K562 (cell line): ENCODE data around the gene BMAL1. TPM values are rescaled to one million over a fixed set of nuclear protein-coding genes. Genes with fewer than 3 reads are reported as not detected.

Experiments
- ARID3A ChIP-seq: IDR thresholded peaks from 2 replicates; pipeline ENCODE4 v1.6.1; 2012; ENCODE audit warnings: low read depth, low read length, improper control_type of control experiment, borderline replicate concordance
- BRD9 ChIP-seq: fragments of 450-650 bp; IDR thresholded peaks from 2 replicates; pipeline ENCODE4 v1.6.1; 2018; ENCODE audit warnings: low read depth; ENCODE audit not compliant: partially characterized antibody
- ELF1 ChIP-seq: fragments of 200-800 bp; sonication (Bioruptor generic); IDR thresholded peaks from 2 replicates; pipeline ENCODE4 v1.6.1; 2016; ENCODE audit warnings: missing genetic modification characterization, missing compliant biosample characterization
- KAT2B ChIP-seq: IDR thresholded peaks from one replicate; pipeline ENCODE4 v1.6.1; 2012; ENCODE audit warnings: low read depth, mild to moderate bottlenecking, control low read depth, inconsistent platforms, low read length, moderate library complexity
- KDM5B ChIP-seq: fragments of 200-600 bp; sonication (generic); IDR thresholded peaks from 2 replicates; pipeline ENCODE4 v1.6.1; 2012; ENCODE audit warnings: low read depth, mild to moderate bottlenecking, moderate library complexity, low read length, control low read depth, inconsistent platforms; ENCODE audit not compliant: insufficient replicate concordance
- MAZ ChIP-seq, 2 experiments: fragments of 450-650 bp in 1 of 2; sonication (generic) in 1 of 2; formaldehyde crosslinking; IDR thresholded peaks in 1 of 2; conservative IDR thresholded peaks in 1 of 2; 2 replicates each; pipeline versions ENCODE4 v1.4.0 to v1.5.0; 2020; ENCODE audit warnings: mild to moderate bottlenecking in 1 of 2, missing genetic modification reagents in 1 of 2
- PATZ1 ChIP-seq: fragments of 250-450 bp; sonication (Bioruptor Pico); IDR thresholded peaks from 2 replicates; pipeline ENCODE4 v1.5.0; 2020; ENCODE audit warnings: mild to moderate bottlenecking, borderline replicate concordance
- RAD51 ChIP-seq: fragments of 450-650 bp; IDR thresholded peaks from 2 replicates; pipeline ENCODE4 v1.7.1; 2016; ENCODE audit warnings: low read depth, mild to moderate bottlenecking, borderline replicate concordance
- ZBTB12 ChIP-seq: fragments of 250-450 bp; sonication (Bioruptor Pico); IDR thresholded peaks from 2 replicates; pipeline ENCODE4 v1.4.0; 2020
- ZMIZ1 ChIP-seq, 2 experiments: fragments of 150-350 bp in 1 of 2; IDR thresholded peaks; 2 replicates each; pipeline ENCODE4 v1.6.1; 2012 to 2016; ENCODE audit warnings: low read depth in 2 of 2, low read length in 2 of 2, mild to moderate bottlenecking in 1 of 2, moderate library complexity in 1 of 2
- ZNF324 ChIP-seq: fragments of 250-450 bp; sonication (Bioruptor Pico); IDR thresholded peaks from 2 replicates; pipeline ENCODE4 v1.4.0; 2020; ENCODE audit warnings: mild to moderate bottlenecking
- ZNF561 ChIP-seq: fragments of 450-650 bp; formaldehyde crosslinking; conservative IDR thresholded peaks from 2 replicates; pipeline ENCODE4 v1.4.0; 2020; ENCODE audit warnings: mild to moderate bottlenecking, moderate library complexity
- ZNF717 ChIP-seq: fragments of 250-450 bp; sonication (Bioruptor Pico); IDR thresholded peaks from 2 replicates; pipeline ENCODE4 v1.5.0; 2021
- ZNF785 ChIP-seq: fragments of 250-450 bp; sonication (Bioruptor Pico); IDR thresholded peaks from 2 replicates; pipeline ENCODE4 v1.4.0; 2020; ENCODE audit warnings: mild to moderate bottlenecking
- polyA plus RNA-seq, 8 experiments: library from polyadenylated mRNA; depleted of rRNA in 4 of 8; stranded (reverse) in 5 of 8; unstranded in 3 of 8; fragments of >200 nt; fragmentation: Nextera tagmentation in 2 of 8; fragmentation: Illumina TruSeq in 1 of 8; extraction: Ambion mirVana in 2 of 8; extraction: Trizol in 1 of 8; gene quantifications; 2 replicates each; pipeline versions ENCODE4 v1.2.1 to v1.2.3, GENCODE V29; 2011 to 2014; ENCODE audit warnings: inconsistent platforms in 1 of 8, missing spikeins in 1 of 8
- total RNA-seq, 7 experiments: library from RNA; depleted of rRNA in 6 of 7; stranded (reverse); fragments of >200 nt in 6 of 7; fragmentation: Illumina TruSeq in 2 of 7; extraction: Trizol in 2 of 7; gene quantifications; 2 replicates each; pipeline versions ENCODE4 v1.2.1 to v1.2.3, GENCODE V29; 2011 to 2021; ENCODE audit warnings: low replicate concordance in 1 of 7

BMAL1 gene
- total and polyA plus RNA-seq, 9 of the 15 experiments (the other 6 are each of a cell fraction or from before 2014, with no cell fraction given) = 0.14 to 2.4 (median 0.64) TPM

GRCh38 chr11:13391217-13391616 lies 113.6 kb downstream of the BMAL1 start (continued):
- TF ChIP-seq ZMIZ1 (IDR thresholded peaks at IDR 0.05; ENCODE audit: low read depth in 2 of 2, low read length in 2 of 2) = no peak
- no peak for TF ChIP-seq MAZ (CRISPR knock-in tag; conservative IDR thresholded peaks at IDR 0.05 in 1 of 2, IDR thresholded peaks at IDR 0.05 in 1 of 2)
- TF ChIP-seq ELF1 (tag) = no peak
- no peak for TF ChIP-seq BRD9
- no peak for TF ChIP-seq ZNF717 (CRISPR knock-in tag)
- no peak for TF ChIP-seq ZNF561 (CRISPR knock-in tag)
- no peak for TF ChIP-seq PATZ1
- no peak for TF ChIP-seq ZBTB12 (CRISPR knock-in tag)
- no peak for TF ChIP-seq KAT2B
- no peak for TF ChIP-seq ZNF785 (CRISPR knock-in tag)
- no peak for TF ChIP-seq ZNF324
- no peak for TF ChIP-seq ARID3A
- no peak for TF ChIP-seq RAD51
- TF ChIP-seq KDM5B = no peak
